NB4 (cell line): ENCODE measurements around the gene OPCML.

Source experiments
- POLR2A ChIP-seq: IDR thresholded peaks from 2 replicates; pipeline ENCODE4 v1.6.1; 2011; ENCODE audit warnings: mild to moderate bottlenecking; ENCODE audit not compliant: insufficient read length; ENCODE audit errors: extremely low read depth
- TF ChIP-seq, protein P1 (sequence below): IDR thresholded peaks from one replicate; pipeline ENCODE4 v1.5.1; 2012; ENCODE audit warnings: low read depth, low read length

DNA sequence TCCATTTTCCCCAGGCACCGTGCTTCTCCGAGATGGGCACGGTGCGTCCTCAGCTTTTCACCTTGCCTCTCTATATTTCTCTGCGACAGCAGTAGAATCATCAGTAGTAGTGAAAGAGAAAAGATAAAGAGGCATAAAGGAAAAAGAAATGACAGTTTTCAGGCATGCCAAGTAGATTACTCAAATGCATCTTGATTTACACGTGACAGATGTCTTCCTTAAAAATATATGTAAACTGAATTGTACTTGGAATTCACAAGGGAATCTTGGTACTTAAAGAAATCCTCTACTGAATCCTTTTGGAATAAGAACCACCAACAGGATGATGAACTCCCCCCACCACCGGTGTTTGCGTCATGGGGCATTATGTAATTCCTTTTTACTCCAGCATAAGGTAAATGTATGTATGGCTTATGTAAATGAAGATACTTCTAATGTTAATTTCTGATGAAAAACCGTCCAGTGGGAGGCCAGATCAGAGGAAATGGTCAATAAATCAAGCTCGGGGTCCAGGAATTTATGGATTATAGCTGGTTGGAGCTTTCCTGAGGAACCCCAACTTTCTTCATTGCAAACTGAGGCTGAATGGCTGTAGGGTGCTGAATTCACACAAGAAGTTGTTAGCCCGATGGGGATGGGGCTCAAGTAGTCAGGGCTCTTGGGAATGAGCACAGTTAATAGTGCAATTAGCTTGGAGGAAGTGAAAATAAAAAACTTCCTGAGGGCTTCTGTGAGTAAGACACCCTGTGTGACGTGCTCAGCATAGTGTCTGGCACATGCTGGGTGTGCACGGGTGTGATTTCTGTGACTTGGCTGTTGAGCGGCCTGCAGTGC is 630.4 kb downstream of the OPCML start:
- TF ChIP-seq, protein P1, sequence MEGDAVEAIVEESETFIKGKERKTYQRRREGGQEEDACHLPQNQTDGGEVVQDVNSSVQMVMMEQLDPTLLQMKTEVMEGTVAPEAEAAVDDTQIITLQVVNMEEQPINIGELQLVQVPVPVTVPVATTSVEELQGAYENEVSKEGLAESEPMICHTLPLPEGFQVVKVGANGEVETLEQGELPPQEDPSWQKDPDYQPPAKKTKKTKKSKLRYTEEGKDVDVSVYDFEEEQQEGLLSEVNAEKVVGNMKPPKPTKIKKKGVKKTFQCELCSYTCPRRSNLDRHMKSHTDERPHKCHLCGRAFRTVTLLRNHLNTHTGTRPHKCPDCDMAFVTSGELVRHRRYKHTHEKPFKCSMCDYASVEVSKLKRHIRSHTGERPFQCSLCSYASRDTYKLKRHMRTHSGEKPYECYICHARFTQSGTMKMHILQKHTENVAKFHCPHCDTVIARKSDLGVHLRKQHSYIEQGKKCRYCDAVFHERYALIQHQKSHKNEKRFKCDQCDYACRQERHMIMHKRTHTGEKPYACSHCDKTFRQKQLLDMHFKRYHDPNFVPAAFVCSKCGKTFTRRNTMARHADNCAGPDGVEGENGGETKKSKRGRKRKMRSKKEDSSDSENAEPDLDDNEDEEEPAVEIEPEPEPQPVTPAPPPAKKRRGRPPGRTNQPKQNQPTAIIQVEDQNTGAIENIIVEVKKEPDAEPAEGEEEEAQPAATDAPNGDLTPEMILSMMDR = no peak
- TF ChIP-seq POLR2A = no peak
